T47D (cell line): ENCODE data around the gene VN1R5.

Source experiments
- DNase-seq, 2 experiments: peaks; one replicate each; pipeline versions ENCODE4 v3.0.0 to v3.0.0-alpha.2; 2011 to 2012; ENCODE audit warnings: low read depth in 1 of 2, low spot score in 1 of 2
- JUND ChIP-seq: IDR thresholded peaks from 2 replicates; pipeline ENCODE4 v1.6.1; 2012; ENCODE audit warnings: low read depth
- in situ Hi-C: cut with HindIII; loops from 2 replicates; pipeline ENCODE4 v1.10.0; 2016; ENCODE audit warnings: low sequenced_read_pairs, low pct_unique_long_range_greater_than_20kb

Gene VN1R5

DNA sequence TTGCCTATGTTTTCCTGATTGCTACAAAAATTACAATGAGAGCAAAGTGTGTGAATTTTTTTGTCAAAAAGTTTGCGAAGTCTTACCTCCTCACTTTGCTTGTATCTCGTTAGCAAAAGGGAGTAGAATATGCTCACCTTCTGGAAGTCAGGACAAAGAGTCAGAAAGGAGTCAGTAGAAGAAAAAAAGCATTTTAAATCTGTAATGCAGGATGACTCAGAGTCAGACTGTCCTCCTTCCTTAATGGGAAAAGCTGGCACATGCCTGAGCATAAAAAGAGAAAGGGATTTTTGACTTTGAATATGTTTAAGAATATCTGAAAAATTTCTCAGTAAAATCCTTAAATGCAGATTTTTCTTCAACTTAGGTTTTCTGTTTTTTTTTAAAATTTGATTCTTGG, 14.2 kb upstream of the VN1R5 start:
- in situ Hi-C loops = no loop called here
- DNase-seq = no peak
- TF ChIP-seq JUND = no peak

DNA sequence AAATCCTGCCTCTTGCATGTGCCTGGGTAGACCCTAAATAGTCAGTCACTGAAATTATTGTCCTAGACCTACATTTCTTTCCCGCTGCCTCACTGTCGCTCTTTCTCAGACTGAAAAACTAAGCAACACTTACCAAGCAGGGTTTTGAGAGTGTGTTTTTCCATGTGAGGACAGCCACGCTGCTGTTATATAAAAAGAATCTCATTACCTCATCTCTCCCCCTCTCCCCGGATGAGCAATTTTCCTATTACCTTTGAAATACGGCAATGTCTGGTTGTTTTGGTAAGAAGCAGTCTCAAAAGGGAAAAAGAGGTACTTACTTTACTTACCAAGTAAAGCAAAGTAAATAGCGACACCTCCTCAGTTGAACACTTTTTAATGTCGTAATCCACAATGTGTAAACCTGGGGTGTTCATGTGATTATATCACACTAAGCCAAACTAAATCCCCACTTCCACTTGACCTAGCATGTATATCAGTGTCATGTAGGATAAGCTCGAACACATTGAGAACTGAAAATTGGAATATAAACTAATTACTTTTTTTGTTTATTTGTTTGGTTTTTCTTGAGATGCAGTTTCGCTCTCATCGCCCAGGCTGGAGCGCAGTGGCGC, 12.2 kb upstream of the VN1R5 start:
- no peak for TF ChIP-seq JUND
- in situ Hi-C loops = no loop called here
- no peak for DNase-seq

DNA sequence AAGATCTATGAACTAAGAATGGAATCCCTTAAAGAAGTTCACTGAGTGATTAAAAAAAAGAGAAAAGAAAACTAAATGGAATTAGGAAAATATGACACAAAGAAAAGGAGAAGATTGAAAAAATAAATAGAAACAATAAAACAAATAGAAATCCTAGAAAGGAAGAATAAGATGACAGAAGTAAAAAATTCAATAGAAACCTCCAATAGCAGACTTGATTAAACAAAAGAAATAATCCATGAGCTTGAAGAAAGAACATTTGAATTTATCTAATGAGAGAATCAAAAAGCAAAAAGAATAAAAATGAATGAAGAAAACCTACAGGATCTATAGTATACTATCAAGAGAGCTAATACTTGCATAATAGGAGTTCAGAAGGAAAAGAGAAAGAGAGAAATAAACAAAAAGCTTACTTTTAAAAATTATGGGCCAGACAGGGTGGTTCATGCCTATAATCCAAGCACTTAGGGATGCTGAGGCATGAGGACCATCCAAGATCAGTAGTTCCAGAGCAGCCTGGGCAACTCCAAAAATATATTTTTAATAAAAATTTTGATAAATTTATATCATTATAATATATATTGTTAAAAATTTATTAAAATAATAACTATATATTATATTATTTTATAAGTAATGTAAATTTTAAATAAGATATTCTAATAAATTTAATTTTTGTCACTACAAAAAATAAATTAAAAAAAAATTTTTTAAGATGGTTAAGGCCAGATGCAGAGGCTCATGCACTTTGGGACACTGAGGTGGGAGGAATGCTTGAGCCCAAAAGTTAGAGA, 9.4 kb upstream of the VN1R5 start:
- no peak for TF ChIP-seq JUND
- in situ Hi-C loops = no loop called here

DNA sequence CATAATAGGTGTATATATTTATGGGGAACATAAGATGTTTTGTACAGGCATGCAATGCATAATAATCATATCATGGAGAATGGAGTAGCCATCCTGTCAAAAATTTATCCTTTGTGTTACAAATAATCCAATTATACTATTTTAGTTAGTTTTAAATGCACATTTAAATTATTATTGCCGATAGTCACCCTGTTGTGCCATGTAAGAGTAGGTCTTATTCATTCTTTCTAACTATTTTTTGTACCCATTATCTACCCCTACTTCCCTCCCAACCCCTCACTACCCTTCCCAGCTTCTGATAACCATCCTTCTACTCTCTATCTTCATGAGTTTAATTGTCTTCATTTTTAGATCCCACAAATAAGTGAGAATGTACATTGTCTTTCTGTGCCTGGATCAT, 8.3 kb upstream of the VN1R5 start:
- in situ Hi-C loops = no loop called here
- no peak for TF ChIP-seq JUND
- no peak for DNase-seq

More for the DNA sequence above, 9.4 kb upstream of the VN1R5 start:
- DNase-seq = no peak

DNA sequence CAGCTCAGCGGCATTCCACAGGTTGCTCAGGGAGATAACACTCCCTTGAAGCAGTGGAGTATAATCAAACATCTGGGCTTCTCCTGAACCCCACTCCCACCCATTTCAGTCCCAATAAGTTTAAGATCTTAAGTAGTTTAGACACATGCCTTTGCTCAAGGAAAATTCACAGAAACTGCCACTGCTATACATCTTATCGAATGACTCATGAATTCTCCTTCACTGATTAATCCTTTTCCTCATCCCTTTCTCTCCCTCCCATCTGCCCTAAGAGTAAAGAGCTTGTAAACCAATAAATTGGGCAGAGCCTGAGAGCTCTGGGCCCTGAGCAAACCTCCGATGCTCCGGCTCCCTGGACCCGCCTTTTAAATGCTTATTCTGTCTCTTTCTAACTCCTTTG, 10.2 kb downstream of the VN1R5 start:
- DNase-seq = no peak
- in situ Hi-C loops = no loop called here
- TF ChIP-seq JUND = no peak

DNA sequence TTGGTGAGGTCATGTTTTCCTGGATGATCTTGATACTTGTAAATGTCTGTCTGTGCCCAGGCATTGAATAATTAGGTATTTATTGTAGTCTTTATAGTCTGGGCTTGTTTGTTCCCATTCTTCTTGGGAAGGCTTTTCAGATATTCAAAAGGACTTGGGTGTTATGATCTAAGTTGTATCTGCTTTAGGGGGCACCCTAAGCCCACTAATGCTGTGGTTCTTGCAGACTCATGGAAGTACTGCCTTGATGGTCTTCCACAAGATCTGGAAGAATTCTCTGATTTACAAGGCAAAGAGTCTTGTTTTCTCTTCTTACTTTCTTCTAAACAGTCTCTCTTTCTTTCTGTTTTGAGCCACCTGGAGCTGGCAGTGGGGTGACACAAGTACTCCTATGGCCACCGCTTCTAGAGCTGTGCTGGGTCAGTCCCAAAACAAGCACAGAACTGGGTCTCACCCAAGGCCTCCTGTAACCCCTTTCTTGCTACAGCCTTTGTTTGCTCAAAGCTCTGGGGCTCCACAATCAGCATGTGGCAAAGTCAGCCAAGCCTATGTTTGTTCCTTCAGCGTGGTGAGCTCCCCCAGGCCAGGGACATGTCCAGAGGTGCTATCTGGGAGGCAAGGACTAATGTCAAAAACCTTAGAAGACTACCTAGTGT, 12.6 kb downstream of the VN1R5 start:
- in situ Hi-C loops = no loop called here
- no peak for TF ChIP-seq JUND
- DNase-seq = no peak

DNA sequence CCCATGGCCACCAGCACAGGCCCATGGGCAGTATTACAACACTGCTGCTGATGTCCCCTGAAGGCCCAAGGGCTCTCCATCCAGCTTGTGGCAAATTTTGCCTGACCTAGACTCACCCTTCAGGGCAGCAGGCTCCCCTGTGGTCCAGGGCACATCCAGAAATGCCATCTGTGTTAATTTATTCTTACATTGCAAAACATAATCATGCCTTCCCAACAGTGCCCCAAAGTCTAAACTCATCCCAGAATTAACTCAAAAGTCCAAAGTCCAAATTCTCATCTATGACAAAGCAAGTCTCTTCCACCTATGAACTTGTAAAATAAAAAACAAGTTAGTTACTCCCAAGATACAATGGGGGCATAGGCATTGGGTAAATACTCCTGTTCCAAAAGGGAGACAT, 13.3 kb downstream of the VN1R5 start:
- in situ Hi-C loops = no loop called here
- DNase-seq = no peak
- no peak for TF ChIP-seq JUND

DNA sequence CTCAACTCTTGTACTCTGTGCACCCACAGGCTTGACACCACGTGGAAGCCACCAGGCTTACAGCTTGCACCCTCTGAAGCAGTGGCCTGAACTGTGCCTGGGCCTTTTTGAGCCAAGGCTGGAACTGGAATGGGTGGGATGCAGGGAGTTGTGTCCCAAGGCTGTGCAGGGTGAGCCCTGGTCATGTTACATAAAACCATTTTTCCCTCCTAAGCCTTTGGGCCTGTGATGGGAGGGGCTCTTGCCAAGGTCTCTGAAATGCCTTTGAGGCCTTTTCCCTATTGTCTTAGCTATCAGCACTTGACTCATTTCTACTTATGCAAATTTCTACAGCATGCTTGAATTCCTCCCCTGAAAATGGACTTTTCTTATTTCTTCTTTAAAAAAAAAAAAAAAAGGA, 14.1 kb downstream of the VN1R5 start:
- in situ Hi-C loops = no loop called here
- no peak for TF ChIP-seq JUND
- DNase-seq = no peak

DNA sequence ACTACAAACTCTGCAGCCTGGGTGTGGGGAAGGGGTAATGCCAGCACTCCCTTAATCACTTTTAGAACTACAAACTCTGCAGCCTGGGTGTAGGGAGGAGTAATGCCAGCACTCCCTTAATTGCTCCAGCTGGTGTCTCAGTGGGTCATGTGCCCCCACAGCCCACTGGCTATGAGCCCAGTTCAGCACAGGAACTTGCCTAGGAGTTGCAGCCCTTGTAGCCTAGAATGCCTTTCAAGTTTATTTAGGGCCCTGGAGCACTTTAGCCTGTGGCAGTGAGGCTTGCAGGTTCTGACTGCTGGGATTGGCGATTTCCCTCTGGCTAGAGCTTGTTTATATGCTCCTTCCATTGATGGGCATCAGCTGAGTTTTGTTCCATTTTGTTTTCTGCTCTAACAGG, 17.1 kb downstream of the VN1R5 start:
- DNase-seq = no peak
- in situ Hi-C loops = no loop called here

DNA sequence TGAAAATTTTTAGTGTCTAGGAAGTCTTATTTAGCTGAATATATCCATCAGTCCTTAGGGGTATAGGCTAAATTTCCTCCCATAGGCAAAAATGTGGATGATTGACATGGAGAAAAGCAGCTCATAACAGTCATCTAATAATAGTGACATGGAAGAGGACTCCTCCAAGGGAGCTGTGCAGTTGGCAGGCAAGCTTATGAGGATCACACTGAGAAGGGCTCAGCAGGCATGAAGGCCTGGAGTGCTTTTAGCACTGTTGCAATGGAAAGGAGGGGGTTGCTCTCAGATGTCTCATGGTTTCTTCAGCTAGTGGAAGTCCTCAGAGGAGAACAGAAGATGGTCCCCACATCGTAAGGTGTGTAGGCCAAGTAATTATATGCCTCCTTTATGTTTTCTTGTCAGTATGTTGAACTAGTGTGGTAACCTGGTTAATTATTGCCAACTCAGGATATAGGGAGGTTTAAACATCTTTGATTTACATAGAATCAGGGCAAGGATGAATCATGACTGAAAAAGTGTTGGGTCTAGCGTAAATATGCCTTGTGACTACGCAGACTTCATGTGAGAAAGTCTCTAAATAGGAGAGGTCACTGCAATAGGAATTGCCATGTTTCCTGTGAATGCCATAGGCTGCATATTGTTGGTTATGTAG, 18.9 kb downstream of the VN1R5 start:
- TF ChIP-seq JUND = no peak
- DNase-seq = no peak
- in situ Hi-C loops = no loop called here

More for the DNA sequence above, 17.1 kb downstream of the VN1R5 start:
- TF ChIP-seq JUND = no peak

DNA sequence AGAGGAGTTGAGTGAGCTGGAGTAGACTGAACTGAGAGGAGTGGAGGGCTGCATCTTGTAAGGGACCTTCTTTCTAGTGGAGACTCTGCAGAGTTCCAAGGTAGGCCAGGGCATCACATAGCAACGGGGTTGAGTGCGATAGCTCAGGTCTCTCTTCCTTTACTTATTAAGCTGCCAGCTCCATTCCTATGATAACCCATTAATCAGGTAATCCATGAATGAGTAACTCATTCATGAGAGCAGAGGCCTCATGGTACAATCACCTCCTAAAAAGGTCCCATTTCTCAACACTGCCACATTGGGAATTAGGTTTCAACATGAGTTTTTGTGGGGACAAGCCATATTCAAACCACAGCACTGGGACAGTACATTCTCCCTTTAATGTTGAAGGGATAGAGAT, 21.3 kb downstream of the VN1R5 start:
- TF ChIP-seq JUND = no peak
- DNase-seq = no peak
- in situ Hi-C loops = no loop called here

DNA sequence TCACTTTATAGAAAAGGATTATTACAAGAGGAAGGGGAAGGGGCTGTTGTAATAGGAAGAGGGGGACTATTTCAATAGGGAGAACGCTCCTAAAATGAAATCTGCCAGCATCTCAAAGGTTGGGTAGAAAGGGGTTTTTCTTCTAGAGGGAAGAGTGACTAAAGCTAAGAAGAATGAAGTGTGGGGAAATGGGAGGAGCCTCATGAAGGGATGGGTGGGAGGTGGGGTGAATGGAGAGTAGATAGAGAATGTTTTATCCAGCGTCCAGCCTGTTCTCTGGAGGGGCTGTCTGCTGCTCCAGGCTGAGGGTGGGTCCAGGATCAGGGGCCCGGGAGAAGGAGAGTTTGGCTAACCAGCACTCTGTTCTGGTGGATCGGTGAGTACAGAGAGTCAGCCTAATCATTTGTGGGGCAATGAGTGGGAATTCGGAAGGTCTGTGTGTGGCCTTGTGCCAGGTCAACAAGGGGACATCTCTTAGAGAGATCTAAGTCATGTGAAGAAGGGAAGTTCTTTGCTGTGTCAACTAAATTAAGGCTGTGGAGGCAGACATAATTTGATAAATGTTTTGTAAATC, 25.2 kb downstream of the VN1R5 start:
- in situ Hi-C loops = no loop called here
- no peak for TF ChIP-seq JUND
- no peak for DNase-seq

DNA sequence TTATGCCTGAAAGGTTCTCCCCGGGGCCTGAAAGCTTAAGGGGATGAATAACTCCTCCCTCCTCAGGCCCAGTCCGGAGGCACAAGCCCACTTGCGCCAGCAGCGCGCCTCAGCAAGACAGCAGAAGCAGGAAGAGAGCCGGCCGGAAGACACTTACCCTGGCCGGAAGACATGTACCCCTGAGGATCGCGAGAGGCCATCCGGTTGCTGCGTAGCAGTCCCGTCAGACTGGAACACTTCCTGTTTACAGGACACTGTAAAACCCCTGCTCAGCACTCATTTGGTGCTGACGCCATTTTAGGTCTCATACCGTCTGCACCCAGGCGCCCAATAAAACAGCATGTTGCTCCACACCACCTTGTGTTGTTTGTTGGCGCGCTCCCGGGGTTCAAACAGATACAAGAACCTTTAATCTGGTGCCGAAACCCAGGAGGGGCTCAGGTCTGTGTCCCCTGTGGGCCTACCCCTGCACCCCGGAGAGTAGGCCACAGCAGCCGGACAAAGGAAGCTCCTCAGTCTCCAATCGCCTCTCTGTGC, 30.3 kb downstream of the VN1R5 start:
- in situ Hi-C loops = no loop called here
- no peak for TF ChIP-seq JUND
- no peak for DNase-seq
